ENCODE results near the gene ERF. TPM values are rescaled to one million over a fixed set of nuclear protein-coding genes. Genes with fewer than 3 reads are reported as not detected.

The ERF gene
- total RNA-seq, 2 experiments from 2014 or later, result 56.5 to 57.9 TPM

DNA sequence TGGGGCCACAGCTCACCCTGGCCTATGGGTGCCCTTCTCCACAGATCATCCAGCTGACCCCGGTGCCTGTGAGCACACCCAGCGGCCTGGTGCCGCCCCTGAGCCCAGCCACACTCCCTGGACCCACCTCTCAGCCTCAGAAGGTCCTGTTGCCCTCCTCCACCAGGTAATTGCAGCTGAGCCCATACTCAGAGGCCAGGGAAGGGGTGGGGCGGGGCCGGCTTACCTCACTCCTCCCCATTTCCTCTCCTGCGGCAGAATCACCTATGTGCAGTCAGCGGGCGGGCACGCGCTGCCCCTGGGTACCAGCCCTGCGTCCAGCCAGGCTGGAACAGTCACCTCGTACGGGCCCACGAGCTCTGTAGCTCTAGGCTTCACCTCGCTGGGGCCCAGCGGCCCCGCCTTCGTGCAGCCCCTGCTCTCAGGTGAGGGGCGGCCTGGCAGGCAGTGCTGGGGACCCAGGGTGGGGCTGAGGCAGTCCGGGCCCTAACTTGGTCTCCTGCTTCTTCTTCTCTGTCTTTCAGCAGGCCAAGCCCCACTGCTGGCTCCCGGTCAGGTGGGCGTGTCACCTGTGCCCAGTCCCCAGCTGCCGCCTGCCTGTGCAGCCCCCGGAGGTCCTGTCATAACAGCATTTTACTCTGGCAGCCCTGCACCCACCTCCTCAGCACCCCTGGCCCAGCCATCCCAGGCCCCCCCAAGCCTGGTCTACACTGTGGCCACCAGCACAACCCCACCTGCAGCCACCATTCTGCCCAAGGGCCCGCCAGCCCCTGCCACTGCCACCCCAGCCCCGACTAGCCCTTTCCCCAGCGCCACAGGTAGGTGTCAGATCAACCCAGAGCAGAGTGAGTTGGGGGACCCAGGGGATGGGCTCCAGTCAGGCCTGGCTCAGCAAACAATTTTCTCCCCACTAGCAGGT is 37.4 kb upstream of the ERF start:
- H3K36me3 Mint-ChIP-seq (ENCODE audit: low read depth), result peaks cover 23% of the 10 kb centered on the region
- POLR2A ChIA-PET, result no interaction called here
- H3K9me3 Mint-ChIP-seq, result no peaks in the 10 kb centered on the region
- peak overlapping the region; percentile 9 for H3K27ac Mint-ChIP-seq
- DNase-seq, result no peak
- CTCF ChIA-PET, result interaction anchor here (1.1 to 1.8 kb wide), 3 partner anchors 36 to 153 kb away, joined by 3 to 6 read pairs (median 4); no protein-coding TSS in a partner anchor
- no peaks in the 10 kb centered on the region for H3K27me3 Mint-ChIP-seq
- peaks cover 15% of the 10 kb centered on the region for H3K4me1 Mint-ChIP-seq
- H3K4me3 Mint-ChIP-seq, result no peak overlapping the region

DNA sequence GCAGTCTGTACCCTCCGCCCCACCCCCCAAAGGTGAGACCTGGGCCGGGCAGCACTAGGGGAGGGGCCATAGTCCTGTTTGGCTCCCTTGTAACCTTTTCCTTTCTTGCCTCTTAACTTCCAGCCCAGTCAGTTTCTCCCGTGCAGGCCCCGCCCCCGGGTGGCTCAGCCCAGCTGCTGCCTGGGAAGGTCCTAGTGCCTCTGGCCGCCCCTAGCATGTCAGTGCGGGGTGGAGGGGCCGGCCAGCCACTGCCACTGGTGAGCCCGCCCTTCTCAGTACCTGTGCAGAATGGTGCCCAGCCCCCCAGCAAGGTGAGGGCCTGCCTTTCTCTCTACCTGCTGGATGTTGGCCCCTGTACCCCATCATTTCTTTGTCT is 36.5 kb upstream of the ERF start:
- peaks cover 17% of the 10 kb centered on the region for H3K4me1 Mint-ChIP-seq
- peaks cover 26% of the 10 kb centered on the region for H3K36me3 Mint-ChIP-seq (ENCODE audit: low read depth)
- DNase-seq, result no peak
- CTCF ChIA-PET, result interaction anchor here (1.2 kb wide), 1 partner anchor 48 kb away, joined by 4 read pairs; no protein-coding TSS in a partner anchor
- no peaks in the 10 kb centered on the region for H3K9me3 Mint-ChIP-seq
- no peak overlapping the region for H3K4me3 Mint-ChIP-seq
- POLR2A ChIA-PET, result no interaction called here
- no peak overlapping the region for H3K27ac Mint-ChIP-seq
- H3K27me3 Mint-ChIP-seq, result no peaks in the 10 kb centered on the region

DNA sequence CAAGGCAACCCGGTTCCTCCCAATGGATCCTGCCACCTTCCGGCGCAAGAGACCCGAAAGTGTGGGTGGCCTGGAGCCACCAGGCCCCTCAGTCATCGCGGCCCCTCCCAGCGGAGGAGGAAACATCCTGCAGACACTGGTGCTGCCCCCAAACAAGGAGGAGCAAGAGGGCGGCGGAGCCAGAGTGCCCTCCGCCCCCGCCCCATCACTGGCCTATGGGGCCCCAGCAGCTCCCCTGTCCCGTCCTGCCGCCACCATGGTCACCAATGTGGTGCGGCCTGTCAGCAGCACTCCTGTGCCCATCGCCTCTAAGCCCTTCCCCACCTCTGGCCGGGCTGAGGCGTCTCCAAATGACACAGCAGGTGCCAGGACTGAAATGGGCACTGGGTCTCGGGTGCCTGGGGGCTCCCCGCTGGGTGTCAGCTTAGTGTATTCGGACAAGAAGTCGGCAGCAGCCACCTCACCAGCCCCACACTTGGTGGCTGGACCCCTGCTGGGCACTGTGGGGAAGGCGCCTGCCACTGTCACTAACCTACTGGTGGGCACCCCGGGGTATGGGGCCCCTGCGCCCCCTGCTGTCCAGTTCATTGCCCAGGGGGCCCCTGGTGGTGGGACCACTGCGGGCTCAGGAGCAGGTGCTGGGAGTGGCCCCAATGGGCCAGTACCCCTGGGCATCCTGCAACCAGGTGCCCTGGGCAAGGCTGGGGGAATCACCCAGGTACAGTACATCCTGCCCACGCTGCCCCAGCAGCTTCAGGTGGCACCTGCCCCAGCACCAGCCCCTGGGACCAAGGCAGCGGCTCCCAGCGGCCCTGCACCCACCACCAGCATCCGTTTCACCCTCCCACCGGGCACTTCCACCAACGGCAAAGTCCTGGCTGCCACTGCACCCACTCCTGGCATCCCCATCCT is 35.9 kb upstream of the ERF start:
- Mint-ChIP-seq H3K36me3 (ENCODE audit: low read depth) (peaks cover 29% of the 10 kb centered on the region), H3K4me3 (no peak overlapping the region), H3K9me3 (no peaks in the 10 kb centered on the region), H3K27ac (no peak overlapping the region), H3K27me3 (no peaks in the 10 kb centered on the region), H3K4me1 (peaks cover 22% of the 10 kb centered on the region)
- POLR2A ChIA-PET, result no interaction called here
- CTCF ChIA-PET, result interaction anchor here (1.1 to 1.8 kb wide), 3 partner anchors 12 to 47 kb away, joined by 4 to 5 read pairs (median 5); no protein-coding TSS in a partner anchor
- DNase-seq, result peak; percentile 52

DNA sequence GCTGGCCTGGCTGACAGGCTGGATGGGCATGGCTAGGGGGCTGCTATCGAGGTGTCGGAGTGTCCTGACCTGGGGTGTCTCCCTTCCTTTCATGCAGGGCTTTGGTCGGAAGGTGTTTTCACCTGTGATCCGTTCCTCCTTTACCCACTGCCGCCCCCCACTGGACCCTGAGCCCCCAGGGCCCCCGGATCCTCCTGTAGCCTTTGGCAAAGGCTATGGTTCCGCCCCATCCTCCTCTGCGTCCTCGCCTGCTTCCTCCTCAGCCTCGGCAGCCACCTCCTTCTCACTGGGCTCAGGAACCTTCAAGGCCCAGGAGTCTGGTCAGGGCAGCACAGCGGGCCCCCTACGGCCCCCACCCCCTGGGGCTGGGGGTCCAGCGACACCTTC is 35.2 kb upstream of the ERF start:
- no peaks in the 10 kb centered on the region for H3K27me3 Mint-ChIP-seq
- H3K36me3 Mint-ChIP-seq (ENCODE audit: low read depth), result peaks cover 29% of the 10 kb centered on the region
- POLR2A ChIA-PET, result no interaction called here
- no peak overlapping the region for H3K4me3 Mint-ChIP-seq
- H3K27ac Mint-ChIP-seq, result no peak overlapping the region
- no peaks in the 10 kb centered on the region for H3K9me3 Mint-ChIP-seq
- CTCF ChIA-PET, result interaction anchor here (1.1 to 1.8 kb wide), 2 partner anchors 11 to 14 kb away, joined by 5 read pairs; no protein-coding TSS in a partner anchor
- DNase-seq, result no peak
- H3K4me1 Mint-ChIP-seq, result peaks cover 27% of the 10 kb centered on the region

GRCh38 chr19:42289556-42290041 is 34.7 kb upstream of the ERF start:
- H3K27ac Mint-ChIP-seq, result no peak overlapping the region
- H3K4me3 Mint-ChIP-seq, result no peak overlapping the region
- POLR2A ChIA-PET, result no interaction called here
- H3K9me3 Mint-ChIP-seq, result no peaks in the 10 kb centered on the region
- H3K4me1 Mint-ChIP-seq, result peaks cover 32% of the 10 kb centered on the region
- DNase-seq, result no peak
- H3K27me3 Mint-ChIP-seq, result no peaks in the 10 kb centered on the region
- CTCF ChIA-PET, result interaction anchor here (1.1 to 1.8 kb wide), 2 partner anchors 10 to 14 kb away, joined by 5 read pairs; no protein-coding TSS in a partner anchor
- peaks cover 29% of the 10 kb centered on the region for H3K36me3 Mint-ChIP-seq (ENCODE audit: low read depth)

GRCh38 chr19:42288881-42289555 is 34.1 kb upstream of the ERF start:
- no peaks in the 10 kb centered on the region for H3K27me3 Mint-ChIP-seq
- ChIA-PET POLR2A (no interaction called here), CTCF (interaction anchor here (0.7 to 1.8 kb wide), 2 partner anchors 9 to 15 kb away, joined by 4 to 5 read pairs; no protein-coding TSS in a partner anchor)
- H3K4me1 Mint-ChIP-seq, result peaks cover 32% of the 10 kb centered on the region
- no peak overlapping the region for H3K4me3 Mint-ChIP-seq
- H3K27ac Mint-ChIP-seq, result no peak overlapping the region
- no peak for DNase-seq
- H3K36me3 Mint-ChIP-seq (ENCODE audit: low read depth), result peaks cover 27% of the 10 kb centered on the region
- no peaks in the 10 kb centered on the region for H3K9me3 Mint-ChIP-seq

GRCh38 chr19:42288387-42288786 is 33.5 kb upstream of the ERF start:
- no peaks in the 10 kb centered on the region for H3K27me3 Mint-ChIP-seq
- no peak overlapping the region for H3K27ac Mint-ChIP-seq
- H3K4me1 Mint-ChIP-seq, result peaks cover 32% of the 10 kb centered on the region
- no peaks in the 10 kb centered on the region for H3K9me3 Mint-ChIP-seq
- DNase-seq, result no peak
- POLR2A ChIA-PET, result no interaction called here
- H3K36me3 Mint-ChIP-seq (ENCODE audit: low read depth), result peaks cover 22% of the 10 kb centered on the region
- H3K4me3 Mint-ChIP-seq, result no peak overlapping the region
- CTCF ChIA-PET, result interaction anchor here (0.7 to 1.6 kb wide), 2 partner anchors 9 to 10 kb away, joined by 4 read pairs; no protein-coding TSS in a partner anchor

- Mint-ChIP-seq H3K27ac (no peak overlapping the region), H3K4me3 (no peak overlapping the region), H3K4me1 (peaks cover 30% of the 10 kb centered on the region), H3K36me3 (ENCODE audit: low read depth) (peaks cover 20% of the 10 kb centered on the region), H3K27me3 (no peaks in the 10 kb centered on the region), H3K9me3 (no peaks in the 10 kb centered on the region)
- ChIA-PET CTCF (interaction anchor here (1.6 kb wide), 1 partner anchor 10 kb away, joined by 4 read pairs; no protein-coding TSS in a partner anchor), POLR2A (no interaction called here)
- DNase-seq, result no peak
These were observed 32.8 kb upstream of the ERF start for GRCh38 chr19:42287827-42288107.

DNA sequence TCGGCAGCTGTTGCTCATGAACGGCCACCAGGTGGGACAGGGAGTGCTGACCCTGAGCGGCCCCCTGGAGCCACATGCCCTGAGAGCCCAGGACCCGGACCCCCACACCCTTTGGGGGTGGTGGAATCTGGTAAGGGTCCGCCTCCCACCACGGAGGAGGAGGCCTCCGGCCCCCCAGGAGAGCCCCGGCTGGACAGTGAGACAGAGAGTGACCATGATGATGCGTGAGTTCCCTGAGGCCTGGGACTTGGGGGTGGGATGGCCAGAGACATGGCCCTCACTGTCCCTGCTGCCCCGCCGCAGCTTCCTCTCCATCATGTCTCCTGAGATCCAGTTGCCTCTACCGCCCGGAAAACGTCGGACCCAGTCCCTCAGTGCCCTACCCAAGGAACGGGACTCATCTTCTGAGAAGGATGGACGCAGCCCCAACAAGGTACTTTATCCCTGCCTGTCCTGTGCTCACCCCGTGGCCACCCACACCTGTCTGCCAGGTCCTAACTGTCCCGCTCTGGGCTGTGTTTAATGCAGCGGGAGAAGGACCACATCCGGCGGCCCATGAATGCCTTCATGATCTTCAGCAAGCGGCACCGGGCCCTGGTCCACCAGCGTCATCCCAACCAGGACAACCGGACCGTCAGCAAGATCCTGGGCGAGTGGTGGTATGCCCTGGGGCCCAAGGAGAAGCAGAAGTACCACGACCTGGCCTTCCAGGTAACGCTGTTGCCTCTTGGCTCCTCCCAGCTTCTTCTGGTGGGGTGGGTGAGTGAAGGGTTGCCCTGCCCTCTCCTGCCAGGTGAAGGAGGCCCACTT is 32.3 kb upstream of the ERF start:
- H3K27me3 Mint-ChIP-seq, result no peaks in the 10 kb centered on the region
- no peaks in the 10 kb centered on the region for H3K9me3 Mint-ChIP-seq
- H3K36me3 Mint-ChIP-seq (ENCODE audit: low read depth), result peaks cover 17% of the 10 kb centered on the region
- CTCF ChIA-PET, result interaction anchor here (1.6 kb wide), 1 partner anchor 11 kb away, joined by 4 read pairs; no protein-coding TSS in a partner anchor
- H3K4me1 Mint-ChIP-seq, result peaks cover 34% of the 10 kb centered on the region
- H3K27ac Mint-ChIP-seq, result no peak overlapping the region
- H3K4me3 Mint-ChIP-seq, result no peak overlapping the region
- no peak for DNase-seq
- POLR2A ChIA-PET, result no interaction called here

- H3K4me3 Mint-ChIP-seq, result no peak overlapping the region
- H3K27me3 Mint-ChIP-seq, result no peaks in the 10 kb centered on the region
- peak overlapping the region; percentile 68 for H3K27ac Mint-ChIP-seq
- POLR2A ChIA-PET, result no interaction called here
- DNase-seq, result no peak
- H3K4me1 Mint-ChIP-seq, result peaks cover 34% of the 10 kb centered on the region
- CTCF ChIA-PET, result interaction anchor here (1.6 kb wide), 1 partner anchor 11 kb away, joined by 4 read pairs; no protein-coding TSS in a partner anchor
- H3K36me3 Mint-ChIP-seq (ENCODE audit: low read depth), result peaks cover 11% of the 10 kb centered on the region
- no peaks in the 10 kb centered on the region for H3K9me3 Mint-ChIP-seq
These were observed 31.6 kb upstream of the ERF start for GRCh38 chr19:42286349-42287016.

- no peak for DNase-seq
- H3K27me3 Mint-ChIP-seq, result no peaks in the 10 kb centered on the region
- peaks cover 33% of the 10 kb centered on the region for H3K4me1 Mint-ChIP-seq
- H3K36me3 Mint-ChIP-seq (ENCODE audit: low read depth), result peaks cover 10% of the 10 kb centered on the region
- CTCF ChIA-PET, result no interaction called here
- H3K27ac Mint-ChIP-seq, result peak overlapping the region; percentile 68
- no peaks in the 10 kb centered on the region for H3K9me3 Mint-ChIP-seq
- POLR2A ChIA-PET, result no interaction called here
- H3K4me3 Mint-ChIP-seq, result peak overlapping the region; percentile 9
These were observed 31.0 kb upstream of the ERF start for GRCh38 chr19:42285988-42286348.
